Calu3 (cell line): ENCODE measurements around the gene RNF41. TPM values are rescaled to one million over a fixed set of nuclear protein-coding genes. Genes with fewer than 3 reads are reported as not detected.

Source experiments
- BruUV-seq: library from RNA; stranded (reverse); fragments of 400-500 nt; replicated peaks from 2 replicates; lab custom pipeline; 2021; lab: Mats Ljungman, UMichigan
- CTCF ChIA-PET: fragments of 300-600 bp; sonication (Branson Sonifier 250); formaldehyde crosslinking; loops from one replicate; lab custom pipeline; 2022; ENCODE audit warnings: antibody characterized with exemption; lab: Charles Lee
- DNase-seq: peaks from one replicate; pipeline ENCODE4 v3.0.0; 2022
- H3K27ac Mint-ChIP-seq: one replicate; pipeline ENCODE4 v1.8.0; 2022; ENCODE audit warnings: mixed read lengths; ENCODE audit not compliant: unreplicated experiment
- H3K27me3 Mint-ChIP-seq: one replicate; pipeline ENCODE4 v1.8.0; 2022; ENCODE audit warnings: mixed read lengths; ENCODE audit not compliant: unreplicated experiment
- H3K36me3 Mint-ChIP-seq: one replicate; pipeline ENCODE4 v1.8.0; 2022; ENCODE audit warnings: mild to moderate bottlenecking, moderate library complexity, mixed read lengths; ENCODE audit not compliant: insufficient read depth, unreplicated experiment
- H3K4me1 Mint-ChIP-seq: one replicate; pipeline ENCODE4 v1.8.0; 2022; ENCODE audit warnings: mild to moderate bottlenecking, low read depth, mixed read lengths; ENCODE audit not compliant: unreplicated experiment
- H3K4me3 Mint-ChIP-seq: one replicate; pipeline ENCODE4 v1.8.0; 2022; ENCODE audit warnings: mild to moderate bottlenecking, low read depth, moderate library complexity, mixed read lengths; ENCODE audit not compliant: unreplicated experiment
- H3K9me3 Mint-ChIP-seq: one replicate; pipeline ENCODE4 v1.8.0; 2022; ENCODE audit warnings: low read depth, mixed read lengths; ENCODE audit not compliant: unreplicated experiment
- intact Hi-C: fragments of 100-400 bp; cut with micrococcal nuclease; formaldehyde crosslinking; loops from one replicate; pipeline ENCODE4 v1.10.0; 2022; ENCODE audit not compliant: unreplicated experiment
- total RNA-seq: library from RNA; stranded (reverse); gene quantifications from 2 replicates; pipeline ENCODE4 v1.2.3, GENCODE V29; 2022
- TF ChIP-seq, protein P1 (sequence below): fragments of 200-600 bp; IDR thresholded peaks from one replicate; pipeline ENCODE4 v1.8.0; 2022; ENCODE audit warnings: antibody characterized with exemption; ENCODE audit not compliant: unreplicated experiment

Gene RNF41
- total RNA-seq, 1 experiment from 2014 or later, result 42.6 TPM

DNA sequence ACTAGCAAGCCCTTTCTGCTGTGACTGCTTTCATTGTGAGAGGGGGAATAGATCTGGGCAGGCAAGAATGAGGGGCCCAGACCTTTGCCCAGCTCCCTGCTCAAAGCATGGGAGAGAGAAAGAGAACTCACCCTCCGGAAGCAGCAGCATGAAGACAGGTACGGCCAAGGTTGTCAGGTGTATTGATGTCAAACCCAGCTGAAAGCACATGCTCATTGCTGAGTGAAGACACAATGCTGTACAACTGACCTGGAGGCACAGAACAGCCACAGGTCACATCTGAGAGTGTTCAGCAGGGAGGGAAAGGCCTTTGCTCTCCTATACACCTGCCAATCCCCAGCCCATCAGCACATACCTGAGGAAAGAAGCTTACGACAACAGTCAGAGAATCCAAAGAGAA lies 30.9 kb upstream of the RNF41 start:
- peaks cover 50% of the 10 kb centered on the region for H3K36me3 Mint-ChIP-seq
- CTCF ChIA-PET, result interaction anchor here (0.5 to 1.2 kb wide), 2 partner anchors 14 to 63 kb away, joined by 3 read pairs; partner anchors contain the start of gene COQ10A

DNA sequence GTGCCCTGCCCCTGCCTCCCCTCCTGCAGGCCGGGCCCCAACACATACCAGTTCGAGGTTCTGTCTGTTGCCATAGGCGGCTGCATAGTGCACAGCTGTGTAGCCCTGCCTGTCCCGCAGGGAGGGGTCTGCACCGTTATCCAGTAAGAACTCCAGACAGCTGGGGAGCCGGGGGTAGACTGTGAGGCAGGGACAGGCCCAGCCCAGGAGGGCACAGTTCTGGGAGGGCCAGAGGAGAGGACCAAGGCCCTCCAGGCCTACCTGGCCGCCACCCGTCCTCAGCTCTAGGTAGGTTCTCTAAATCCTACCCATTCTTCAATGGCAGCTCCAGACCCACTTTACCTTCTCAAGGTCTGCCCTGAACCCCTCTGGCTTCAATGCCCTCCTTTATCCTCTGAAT lies 27.0 kb upstream of the RNF41 start:
- no TSS peak for BruUV-seq
- CTCF ChIA-PET, result interaction anchor here (1.0 kb wide), 1 partner anchor 9 kb away, joined by 4 read pairs; the partner anchor contains the start of gene ANKRD52
- TF ChIP-seq, protein P1, sequence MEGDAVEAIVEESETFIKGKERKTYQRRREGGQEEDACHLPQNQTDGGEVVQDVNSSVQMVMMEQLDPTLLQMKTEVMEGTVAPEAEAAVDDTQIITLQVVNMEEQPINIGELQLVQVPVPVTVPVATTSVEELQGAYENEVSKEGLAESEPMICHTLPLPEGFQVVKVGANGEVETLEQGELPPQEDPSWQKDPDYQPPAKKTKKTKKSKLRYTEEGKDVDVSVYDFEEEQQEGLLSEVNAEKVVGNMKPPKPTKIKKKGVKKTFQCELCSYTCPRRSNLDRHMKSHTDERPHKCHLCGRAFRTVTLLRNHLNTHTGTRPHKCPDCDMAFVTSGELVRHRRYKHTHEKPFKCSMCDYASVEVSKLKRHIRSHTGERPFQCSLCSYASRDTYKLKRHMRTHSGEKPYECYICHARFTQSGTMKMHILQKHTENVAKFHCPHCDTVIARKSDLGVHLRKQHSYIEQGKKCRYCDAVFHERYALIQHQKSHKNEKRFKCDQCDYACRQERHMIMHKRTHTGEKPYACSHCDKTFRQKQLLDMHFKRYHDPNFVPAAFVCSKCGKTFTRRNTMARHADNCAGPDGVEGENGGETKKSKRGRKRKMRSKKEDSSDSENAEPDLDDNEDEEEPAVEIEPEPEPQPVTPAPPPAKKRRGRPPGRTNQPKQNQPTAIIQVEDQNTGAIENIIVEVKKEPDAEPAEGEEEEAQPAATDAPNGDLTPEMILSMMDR, result no peak
- Mint-ChIP-seq H3K4me1 (no peaks in the 10 kb centered on the region), H3K27me3 (no peaks in the 10 kb centered on the region), H3K36me3 (peaks cover 38% of the 10 kb centered on the region), H3K27ac (no peak overlapping the region), H3K4me3 (no peak overlapping the region), H3K9me3 (no peaks in the 10 kb centered on the region)
- intact Hi-C loops, result no loop called here
- no peak for DNase-seq

More for the DNA sequence above, 30.9 kb upstream of the RNF41 start:
- Mint-ChIP-seq H3K27ac (no peak overlapping the region), H3K9me3 (no peaks in the 10 kb centered on the region), H3K4me3 (no peak overlapping the region), H3K27me3 (no peaks in the 10 kb centered on the region), H3K4me1 (no peaks in the 10 kb centered on the region)
- DNase-seq, result no peak
- intact Hi-C loops, result no loop called here
- TF ChIP-seq, protein P1, result no peak
- BruUV-seq, result no TSS peak

DNA sequence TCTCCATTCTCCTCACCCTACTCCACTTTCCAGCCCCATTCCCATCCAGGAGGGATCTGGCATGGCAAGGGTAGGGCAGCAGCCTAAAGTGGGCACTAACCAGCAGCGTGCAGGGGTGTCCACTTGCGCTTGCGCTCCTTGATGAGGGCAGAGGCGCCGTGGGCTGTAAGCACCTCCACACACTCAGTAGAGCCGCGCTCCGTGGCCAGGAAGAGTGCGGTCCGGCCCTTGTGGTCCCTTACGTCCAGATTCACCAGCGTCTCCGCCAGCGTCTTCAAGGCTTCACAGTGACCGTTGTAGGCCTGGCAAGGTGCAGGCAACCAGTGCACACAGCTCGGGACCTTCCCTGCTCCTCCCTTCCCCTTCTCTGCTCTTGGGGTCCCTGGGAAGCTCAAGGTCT lies 26.2 kb upstream of the RNF41 start:
- BruUV-seq, result no TSS peak
- H3K27me3 Mint-ChIP-seq, result no peaks in the 10 kb centered on the region
- intact Hi-C loops, result no loop called here
- TF ChIP-seq, protein P1, result no peak
- H3K36me3 Mint-ChIP-seq, result peaks cover 30% of the 10 kb centered on the region
- CTCF ChIA-PET, result interaction anchor here (1.0 kb wide), 1 partner anchor 26 kb away, joined by 3 read pairs; the partner anchor contains the start of gene RNF41
- H3K9me3 Mint-ChIP-seq, result no peaks in the 10 kb centered on the region
- no peak overlapping the region for H3K4me3 Mint-ChIP-seq
- DNase-seq, result no peak
- H3K27ac Mint-ChIP-seq, result no peak overlapping the region
- H3K4me1 Mint-ChIP-seq, result no peaks in the 10 kb centered on the region

DNA sequence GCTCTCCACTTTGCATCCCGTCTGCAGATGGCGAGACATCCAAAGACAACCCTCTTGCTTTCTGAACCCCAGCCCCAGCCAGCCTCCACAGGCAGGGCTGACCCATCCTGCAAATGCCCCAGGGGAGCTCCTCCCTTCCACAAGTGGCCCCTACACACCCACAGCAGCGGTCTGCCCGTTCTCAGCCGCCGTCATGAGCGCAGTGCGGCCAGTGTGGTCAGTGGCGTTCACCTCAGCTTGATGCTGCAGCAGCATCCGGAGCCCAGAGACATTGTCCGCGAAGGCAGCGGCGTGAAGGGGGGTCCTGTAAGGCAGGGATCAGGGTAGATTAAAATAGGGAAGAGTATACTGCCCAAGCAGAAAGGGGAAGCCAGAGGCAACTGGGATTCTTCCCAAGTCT lies 22.8 kb upstream of the RNF41 start:
- intact Hi-C loops, result no loop called here
- Mint-ChIP-seq H3K4me1 (no peaks in the 10 kb centered on the region), H3K27me3 (no peaks in the 10 kb centered on the region), H3K36me3 (peaks cover 38% of the 10 kb centered on the region), H3K4me3 (no peak overlapping the region), H3K27ac (no peak overlapping the region), H3K9me3 (no peaks in the 10 kb centered on the region)
- no peak for DNase-seq
- no TSS peak for BruUV-seq
- TF ChIP-seq, protein P1, result no peak
- CTCF ChIA-PET, result no interaction called here
